Non-pigmented ciliary epithelial cell (primary cell): ENCODE data around the gene SEMA5B.
A peak's percentile ranks its signal among the peaks of the same experiment; 100 is the strongest.

Experiments used
- DNase-seq: peaks from one replicate; pipeline ENCODE4 v3.0.0-alpha.2; 2010; ENCODE audit warnings: low read depth

The SEMA5B gene

DNA sequence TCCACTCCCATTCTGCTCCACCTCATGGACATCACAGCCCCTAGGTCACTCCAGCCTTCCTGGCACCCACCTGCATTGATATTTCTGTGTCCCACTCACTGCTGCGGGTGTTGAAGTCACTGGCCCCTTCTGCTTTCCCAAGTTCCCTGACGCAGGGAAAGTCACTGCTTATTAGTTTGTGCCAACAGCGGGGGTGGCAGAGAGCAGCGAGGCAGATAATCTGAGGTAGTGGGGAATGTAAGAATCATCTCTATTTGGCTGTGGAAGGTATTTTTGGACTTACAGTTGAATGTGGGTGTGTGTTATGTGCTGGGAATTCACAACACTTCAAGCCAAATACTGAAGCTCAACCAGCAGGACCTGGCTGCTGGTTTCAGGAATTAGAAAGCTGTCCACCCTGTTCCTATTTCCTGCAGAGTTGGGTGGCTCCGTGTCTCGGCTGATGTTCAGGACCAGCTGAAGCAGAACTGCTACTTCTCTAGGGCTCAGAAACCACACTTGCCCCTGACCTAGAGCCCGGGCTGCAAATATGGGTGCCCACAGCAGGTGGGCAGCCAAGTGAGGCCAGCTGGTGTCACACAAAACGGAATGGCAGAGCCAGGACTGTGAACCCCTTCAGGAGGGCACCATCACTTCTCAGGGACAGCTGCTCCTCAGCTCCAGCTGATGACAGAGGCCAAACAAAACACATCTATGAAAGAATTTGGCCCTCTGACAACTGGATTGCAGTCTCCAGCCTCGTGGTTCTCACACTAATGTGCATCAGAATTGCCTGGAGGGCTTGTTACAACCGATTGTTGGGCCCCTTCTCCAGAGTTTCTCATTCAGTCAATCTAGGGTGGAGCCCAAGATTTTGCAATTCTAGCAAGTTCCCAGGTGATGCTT lies 57.7 kb downstream of the SEMA5B start:
- DNase-seq: peak; percentile 32

DNA sequence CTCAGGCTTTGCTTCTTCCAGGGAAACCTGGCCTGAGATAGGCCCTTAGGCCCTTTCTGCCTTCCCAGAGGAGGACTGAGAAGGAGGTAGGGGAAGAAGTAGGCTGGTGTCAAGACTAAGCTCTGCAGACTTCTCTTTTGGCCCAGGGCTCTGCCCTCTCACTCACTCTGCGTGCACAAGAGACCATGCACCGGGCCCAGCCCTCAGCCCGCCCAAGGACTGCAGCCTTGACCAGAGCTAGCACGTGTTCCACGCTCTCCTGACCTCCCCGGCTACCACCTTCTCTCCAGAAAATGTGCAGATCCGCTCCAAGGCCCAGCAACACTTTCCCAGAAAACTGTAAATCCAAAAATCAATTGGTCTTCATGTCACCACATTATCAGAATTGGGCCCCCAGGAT lies 59.8 kb downstream of the SEMA5B start:
- no peak for DNase-seq

DNA sequence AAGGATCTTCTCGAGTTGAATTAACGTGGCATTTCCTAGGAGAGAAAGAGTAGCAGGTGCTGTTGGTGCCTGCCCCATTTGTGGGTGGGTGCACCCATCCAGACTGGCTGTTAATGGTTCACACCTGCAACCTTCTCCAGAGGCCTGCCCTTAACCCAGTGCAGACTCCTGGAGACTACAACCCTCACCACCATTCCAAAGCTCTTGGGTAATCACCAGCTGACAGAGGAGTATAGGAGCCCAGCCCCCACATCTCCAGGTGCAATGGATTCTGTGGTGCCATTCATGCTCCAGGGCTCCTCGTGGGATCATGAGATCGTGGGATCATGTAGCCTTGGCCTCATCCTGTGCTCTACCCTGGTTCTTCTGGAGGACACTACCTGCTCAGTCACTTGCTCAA lies 60.2 kb downstream of the SEMA5B start:
- no peak for DNase-seq

DNA sequence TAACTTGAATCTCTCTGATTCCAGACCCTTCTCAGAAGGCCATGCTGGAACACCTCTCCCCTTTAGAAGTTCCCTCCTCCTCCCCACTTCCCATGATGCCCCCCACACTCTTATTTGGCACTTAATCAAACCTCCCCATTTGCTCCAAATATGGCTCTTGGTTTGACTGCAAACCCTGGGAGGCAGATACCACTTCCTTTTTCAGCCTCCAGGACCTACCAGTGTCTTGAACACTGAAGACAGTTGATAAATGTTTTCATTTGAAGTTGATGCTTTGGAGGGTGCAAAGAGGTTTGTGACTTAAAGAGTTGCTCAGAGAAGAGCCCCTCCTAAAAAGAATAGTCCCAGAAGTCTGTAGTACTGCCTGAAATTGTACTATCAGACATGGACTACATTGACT lies 61.5 kb downstream of the SEMA5B start:
- DNase-seq: no peak

DNA sequence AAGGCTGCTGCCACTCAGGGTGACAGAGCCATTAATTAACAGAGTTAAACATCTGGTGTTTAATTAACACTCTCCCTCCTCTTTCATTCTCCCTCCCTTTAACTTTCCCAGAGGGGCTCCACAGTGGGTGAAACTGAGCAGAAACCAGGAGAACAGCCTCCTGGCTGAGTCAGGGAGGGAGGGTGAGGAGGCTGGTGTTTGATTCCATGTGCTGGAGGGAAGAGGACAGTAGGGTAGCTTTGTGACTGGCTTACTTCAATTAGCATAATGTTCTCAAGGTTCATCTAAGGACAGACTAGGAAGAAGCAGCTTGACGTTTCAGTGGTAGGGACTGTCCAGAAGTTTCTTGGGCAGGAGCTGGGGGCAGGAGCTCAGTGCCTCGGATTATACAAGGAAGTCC lies 62.8 kb downstream of the SEMA5B start:
- no peak for DNase-seq

DNA sequence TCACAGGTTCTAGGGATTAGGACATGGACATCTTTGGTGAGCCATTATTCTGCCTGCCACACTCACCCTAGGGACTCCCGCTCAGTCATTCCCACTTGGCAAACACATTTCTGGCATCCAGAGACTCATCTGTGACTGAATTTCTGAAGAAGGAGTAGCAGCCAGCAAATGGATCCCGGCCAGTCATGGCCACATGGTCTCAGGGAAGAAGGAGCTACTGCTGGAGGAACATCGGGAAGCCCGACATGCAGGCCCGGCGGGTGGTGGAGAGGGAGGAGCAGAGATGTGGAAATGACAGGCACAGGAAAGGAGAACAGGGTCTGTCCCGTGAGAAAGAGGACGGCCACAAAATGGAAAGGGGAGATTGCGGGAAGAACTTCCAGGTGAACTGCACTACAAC lies 65.4 kb downstream of the SEMA5B start:
- DNase-seq: no peak

DNA sequence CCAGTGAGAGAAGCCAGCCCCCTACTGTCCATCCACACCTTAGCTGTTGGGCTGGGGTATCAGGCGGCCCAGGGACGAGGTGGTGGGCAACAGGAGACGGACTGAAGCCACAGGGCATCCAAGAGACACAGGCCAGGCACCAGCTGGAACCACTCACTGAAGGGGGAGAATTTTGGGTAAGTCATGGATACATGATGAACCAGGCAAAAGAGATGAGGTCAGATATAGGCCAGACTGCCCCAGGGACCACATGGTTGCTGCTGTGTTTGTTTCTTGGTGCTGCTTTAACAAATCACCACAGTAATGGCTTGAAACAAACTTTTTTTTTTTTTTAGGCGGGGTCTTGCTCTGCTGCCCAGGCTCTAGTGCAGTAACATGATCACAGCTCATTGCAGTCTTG lies 66.4 kb downstream of the SEMA5B start:
- peak; percentile 26 for DNase-seq

DNA sequence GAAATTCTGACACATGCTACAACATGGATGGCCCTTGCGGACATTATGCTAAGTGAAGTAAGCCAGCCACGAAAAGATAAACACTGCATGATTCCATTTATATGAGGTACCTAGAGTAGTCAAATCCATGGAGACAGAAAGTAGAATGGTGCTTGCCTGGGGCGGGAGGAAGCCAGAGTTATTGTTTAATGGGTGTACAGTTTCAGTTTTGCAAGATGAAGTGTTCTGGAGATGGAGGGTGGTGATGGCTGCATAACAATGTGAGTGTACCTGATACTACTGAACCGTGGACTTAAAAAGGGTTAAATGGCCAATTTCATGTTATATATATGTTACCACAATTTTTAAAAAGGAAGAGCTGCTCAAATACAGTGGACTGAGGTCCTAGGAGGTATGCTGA lies 66.9 kb downstream of the SEMA5B start:
- no peak for DNase-seq

DNA sequence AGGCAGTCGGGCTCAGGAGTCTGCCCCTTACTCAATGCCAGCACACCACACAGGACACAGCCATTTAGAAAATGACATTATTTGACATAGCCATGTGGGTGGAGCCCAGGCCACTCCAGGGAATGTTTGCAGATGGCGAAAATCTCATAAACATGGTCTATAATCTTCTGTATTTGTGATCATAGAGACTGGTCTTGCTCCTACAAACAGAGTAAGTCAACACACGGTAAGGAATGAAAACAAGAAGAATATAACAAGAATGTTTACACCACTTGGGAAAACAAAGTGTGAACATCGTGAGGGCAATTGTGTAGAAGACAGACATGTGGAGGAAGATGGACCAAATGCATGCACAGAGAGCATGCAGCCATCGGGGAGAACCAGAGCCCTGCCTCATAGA lies 68.2 kb downstream of the SEMA5B start:
- DNase-seq: no peak

DNA sequence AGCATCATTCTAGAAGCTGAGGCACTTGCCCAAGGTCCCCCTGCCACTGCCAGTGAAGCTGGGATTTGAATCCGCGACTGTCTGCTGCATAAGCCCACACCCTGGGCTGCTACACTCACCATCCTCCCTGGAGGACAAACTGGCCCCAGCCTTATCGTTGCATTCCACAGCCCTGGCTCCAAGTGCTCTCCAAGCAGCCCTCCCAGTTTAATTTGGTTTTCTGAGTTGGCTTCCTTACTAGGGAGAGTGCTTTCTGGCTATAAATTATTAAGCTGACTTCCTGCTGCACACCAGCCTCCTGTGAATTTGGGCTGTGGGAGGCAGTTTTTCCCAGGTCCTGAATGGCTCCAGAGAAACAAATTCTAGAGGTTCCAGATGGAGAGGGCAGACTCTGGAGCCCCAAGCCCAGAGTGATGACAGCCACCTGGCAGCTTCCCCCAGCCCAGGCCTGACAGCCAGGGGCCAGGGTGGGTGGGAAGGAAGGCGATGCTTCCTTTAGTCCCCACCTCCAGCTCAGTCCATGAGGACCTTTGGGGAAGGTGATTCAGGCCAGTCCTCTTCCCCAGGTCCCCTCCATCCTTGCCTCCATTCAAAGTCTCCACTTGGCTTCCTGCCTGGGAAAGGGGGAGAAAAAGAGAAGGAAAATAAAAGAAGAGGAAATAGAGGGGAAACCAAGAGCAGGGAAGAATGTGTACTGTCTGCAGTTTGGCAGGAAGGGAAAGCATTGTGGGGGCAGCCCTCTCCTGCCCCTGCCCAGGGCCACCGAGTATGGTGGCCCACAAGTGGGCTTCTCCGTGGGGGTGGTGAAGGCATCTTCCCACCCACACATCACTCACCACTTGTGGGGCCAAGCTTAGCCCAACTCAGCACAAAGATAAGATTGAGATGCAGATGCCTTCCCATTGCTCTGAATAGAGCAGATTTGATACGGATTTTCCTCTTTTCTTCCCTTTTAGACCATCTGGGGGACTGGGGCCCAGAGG lies 69.6 kb downstream of the SEMA5B start:
- DNase-seq: no peak

DNA sequence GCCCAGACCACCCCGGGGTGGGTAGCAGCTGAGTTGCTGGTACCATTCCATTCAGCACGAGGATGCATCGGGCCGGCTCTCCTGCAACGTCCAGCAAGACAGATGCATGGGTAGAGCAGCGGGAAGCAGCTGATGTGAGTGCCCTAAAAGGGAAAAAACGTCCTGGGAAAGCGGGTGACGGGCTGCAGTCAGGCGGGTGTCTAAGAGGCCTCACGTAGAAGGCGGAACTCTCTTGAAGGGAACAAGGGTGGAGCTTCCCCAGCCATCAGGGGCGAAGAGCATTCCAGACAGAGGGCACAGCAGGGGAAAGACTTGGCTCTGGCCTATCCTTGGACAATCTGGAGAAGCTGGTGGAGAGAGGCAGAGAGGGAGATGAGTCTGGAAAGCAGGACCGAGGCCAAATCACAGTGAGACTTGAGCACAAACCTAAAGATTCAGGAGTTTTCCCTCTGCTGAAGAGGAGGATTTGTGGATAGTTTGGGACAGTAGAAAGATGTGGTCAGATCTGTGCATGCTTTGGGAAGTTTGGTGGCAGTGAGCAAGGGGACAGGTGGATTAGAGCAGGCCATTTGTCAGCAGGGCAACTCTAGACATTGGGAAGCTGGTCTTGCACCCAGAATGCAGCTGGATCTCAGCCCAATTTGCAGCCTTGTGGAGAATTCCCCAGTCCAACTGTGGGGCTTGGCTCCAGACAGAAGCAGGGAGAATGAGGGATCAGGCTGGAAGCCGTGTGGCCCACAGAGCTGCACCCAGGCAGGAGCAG lies 70.7 kb downstream of the SEMA5B start:
- no peak for DNase-seq

DNA sequence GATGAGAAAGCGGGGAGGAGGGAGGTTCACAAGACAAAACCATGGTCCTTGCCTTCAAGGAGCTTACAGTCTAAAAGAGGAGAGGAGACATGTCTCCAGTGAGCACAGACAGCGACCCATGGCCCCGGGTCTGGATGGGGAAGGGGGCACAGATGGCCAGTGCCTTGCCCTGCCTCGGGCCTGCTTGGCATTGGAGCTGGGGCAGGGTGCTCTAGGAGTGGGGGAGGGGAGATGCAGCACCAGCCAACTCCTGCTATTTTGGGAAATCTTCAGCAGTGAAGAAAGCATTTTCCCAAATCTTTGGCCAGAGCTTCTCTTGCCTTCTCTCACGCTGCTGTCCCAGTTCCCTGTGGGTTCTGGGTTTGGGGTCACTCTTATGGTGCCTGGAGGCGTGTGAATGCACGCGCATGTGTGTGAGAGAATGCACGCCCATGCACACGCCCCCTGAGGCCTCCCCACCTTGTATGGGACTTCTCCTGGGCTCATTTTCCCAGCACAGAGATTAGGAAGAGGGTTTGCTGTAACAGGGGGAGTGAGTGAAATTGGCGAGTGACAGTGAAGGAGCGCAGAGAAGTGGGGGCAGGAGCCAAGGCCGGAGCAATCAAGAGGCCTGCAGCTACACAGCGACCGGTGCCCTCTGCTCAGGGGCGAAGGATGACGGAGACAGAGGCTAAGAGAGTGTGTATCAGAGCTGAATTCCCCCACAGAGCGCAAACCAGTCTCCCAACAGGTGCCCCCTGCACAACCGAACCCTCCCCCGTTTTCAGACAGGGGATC lies 71.5 kb downstream of the SEMA5B start:
- DNase-seq: no peak

DNA sequence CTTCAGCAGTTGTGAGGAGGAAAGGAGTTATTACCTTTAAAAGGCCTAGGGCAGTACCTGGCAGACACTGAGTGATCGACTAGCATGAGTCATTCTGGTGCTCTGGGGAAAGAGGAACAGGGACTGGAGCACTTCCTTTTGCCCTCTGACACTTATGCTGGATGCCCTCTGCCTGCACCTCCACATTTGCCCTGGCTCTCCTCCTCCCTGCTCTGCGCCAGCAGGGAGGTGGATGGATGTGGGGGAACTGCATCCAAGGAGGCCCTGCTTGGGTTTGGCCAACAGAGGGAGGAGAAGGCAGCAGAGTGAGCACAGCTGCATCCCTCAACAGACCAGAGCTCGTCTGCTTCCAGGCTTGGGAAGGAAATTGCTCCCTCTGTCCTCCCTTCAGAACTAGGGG lies 75.0 kb downstream of the SEMA5B start:
- DNase-seq: no peak

DNA sequence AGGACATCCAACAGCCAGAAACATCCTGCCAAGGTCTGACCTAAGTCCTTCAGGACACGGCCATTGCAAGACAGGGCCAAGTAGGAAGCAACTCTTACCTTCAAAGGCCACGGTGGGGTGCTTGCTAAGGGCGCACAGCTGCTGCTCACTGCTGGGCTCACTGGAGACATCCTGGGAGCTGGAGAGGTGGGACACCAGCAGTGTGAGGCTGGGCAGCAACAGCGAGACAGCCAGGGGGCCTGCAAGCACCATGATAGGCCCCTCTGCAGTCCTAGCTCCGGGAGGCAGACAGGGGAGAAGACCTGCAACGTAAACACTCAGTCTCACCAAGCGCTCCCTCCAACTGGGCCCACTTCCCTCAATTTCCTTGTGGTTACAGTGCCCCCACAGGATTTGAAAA lies 79.2 kb downstream of the SEMA5B start:
- no peak for DNase-seq

DNA sequence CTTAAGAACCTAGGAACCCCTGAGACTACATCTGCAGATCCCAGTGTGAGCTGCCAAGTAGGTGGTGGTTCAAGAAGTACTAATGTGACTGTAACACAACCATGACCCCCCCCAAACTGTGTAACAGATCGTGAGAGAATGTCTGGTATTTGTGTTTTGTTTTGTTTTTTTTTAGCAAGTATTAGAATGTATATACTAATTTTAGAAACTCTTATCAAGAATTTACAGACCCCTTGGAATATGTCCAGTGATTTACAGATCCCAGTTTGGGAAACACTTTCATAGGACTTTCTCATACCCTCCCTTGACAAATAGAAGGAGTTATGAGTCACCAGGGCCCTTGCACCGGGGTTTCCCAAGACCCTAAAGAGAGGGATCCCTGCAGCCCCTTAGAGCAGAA lies 79.8 kb downstream of the SEMA5B start:
- no peak for DNase-seq

DNA sequence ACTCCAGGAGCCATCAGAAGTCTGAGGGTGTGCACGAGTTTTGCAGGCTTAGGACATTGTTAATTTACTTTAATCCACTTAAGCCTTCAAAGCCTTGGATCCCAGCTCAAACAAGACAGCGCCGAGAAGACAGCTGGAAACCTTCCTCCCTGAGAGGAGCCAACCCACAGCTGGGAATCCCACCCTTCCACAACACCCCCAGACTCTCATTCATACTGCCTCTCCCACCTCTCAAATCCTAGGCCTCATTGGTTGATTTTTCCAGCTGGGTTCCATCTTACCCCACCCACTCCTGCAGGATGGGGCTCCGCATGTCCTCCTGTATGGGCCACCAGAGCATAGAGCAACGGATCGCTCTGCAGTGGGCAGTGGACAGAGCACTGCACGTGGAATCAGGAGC lies 80.4 kb downstream of the SEMA5B start:
- DNase-seq: no peak

DNA sequence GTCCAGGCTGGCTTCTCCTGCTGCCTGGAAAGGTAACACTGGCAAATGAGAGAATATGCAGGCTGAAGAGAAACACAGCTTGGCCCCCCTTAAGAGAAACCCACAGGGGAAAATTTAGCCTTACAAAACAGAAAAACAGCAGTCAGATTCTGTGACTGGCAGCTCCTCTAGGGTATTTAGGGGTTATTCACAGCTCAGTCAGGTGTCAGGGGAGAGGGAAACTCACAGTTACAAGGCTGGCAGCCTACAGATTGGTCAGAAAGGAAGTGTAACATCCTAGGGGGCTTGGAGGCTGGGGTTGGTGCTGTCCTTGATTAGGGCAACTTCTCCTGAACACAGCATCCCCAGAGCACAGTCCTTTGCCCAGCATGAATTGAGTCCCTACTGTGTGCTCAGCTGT lies 81.4 kb downstream of the SEMA5B start:
- DNase-seq: no peak

DNA sequence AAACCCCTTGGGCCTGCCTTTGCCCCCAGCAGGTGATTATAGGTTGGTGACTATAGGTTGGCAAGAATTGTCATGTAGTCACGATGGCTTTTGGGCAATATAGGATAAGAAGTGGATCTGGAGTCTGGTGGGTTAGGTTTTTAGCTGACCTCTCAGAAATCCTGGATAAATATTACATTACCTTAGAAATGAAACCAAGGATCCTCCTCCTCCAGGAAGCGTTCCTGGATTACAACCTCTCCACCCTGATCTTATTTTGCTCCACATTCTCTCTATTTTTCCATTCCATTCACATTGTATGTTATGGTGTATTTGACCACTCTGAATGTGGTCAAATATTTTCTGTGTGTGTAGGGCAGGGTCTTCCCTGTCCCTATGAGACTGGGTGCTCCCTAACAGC lies 82.3 kb downstream of the SEMA5B start:
- DNase-seq: no peak

DNA sequence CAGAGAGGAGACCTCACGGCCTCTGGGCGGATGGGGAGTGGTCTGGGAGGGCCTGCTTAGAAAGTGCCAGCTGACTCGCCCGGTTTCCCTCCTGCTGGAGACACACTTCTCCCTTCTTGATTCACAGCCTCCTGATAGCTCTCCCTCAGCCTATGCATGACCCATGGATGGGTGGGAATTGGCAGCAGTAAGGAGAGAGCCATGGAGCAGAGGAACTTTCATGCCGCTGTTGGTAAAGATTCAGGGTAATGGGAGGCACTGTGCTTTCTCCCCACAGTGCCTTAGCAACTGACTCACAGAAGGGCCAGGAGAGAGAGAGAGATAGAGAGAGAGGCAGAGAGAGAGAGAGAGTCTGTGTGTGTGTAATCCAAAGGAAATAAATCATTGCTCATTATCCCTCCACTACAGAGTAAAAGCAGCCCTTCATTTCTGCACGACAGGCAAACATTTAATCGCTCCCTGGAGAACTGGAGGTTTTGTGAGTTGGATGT lies 82.8 kb downstream of the SEMA5B start:
- DNase-seq: no peak

DNA sequence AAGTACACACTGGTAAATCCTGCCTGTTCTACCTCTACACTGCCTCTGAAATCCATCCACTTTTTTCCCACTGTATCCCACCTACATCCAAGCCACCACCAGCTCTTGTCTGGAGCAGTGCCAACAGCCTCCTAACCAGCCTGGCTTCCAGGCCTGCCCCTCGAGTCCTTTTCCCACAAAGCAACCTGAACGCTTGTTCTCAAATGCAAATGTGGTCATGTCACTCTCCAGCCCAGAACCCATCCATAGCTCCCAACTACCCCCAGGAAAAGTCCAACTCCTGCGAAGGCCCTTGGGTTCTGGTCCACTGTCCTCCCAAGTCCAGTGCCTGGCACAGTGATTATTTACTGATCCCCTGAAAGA lies 83.8 kb downstream of the SEMA5B start:
- DNase-seq: no peak
